Neural progenitor cell (in vitro differentiated cells): ENCODE data around the gene ATG10. TPM values are rescaled to one million over a fixed set of nuclear protein-coding genes. Genes with fewer than 3 reads are reported as not detected.

Experiments used
- DNase-seq: peaks from one replicate; pipeline ENCODE4 v3.0.0-alpha.2; 2016; ENCODE audit warnings: low spot score
- H2AFZ ChIP-seq: fragments of 200-600 bp; sonication (generic); replicated peaks from 2 replicates; pipeline ENCODE4 v1.6.1; 2016; ENCODE audit warnings: antibody characterized with exemption
- H3F3A ChIP-seq: fragments of 200-600 bp; sonication (generic); 2 replicates; pipeline ENCODE4 v1.6.1; 2016; ENCODE audit warnings: antibody characterized with exemption, low read depth
- H3K27ac ChIP-seq: fragments of 200-600 bp; sonication (generic); 2 replicates; pipeline ENCODE4 v1.5.1; 2016; ENCODE audit warnings: mild to moderate bottlenecking
- H3K27me3 ChIP-seq: fragments of 200-600 bp; sonication (generic); 2 replicates; pipeline ENCODE4 v1.6.1; 2016; ENCODE audit warnings: mild to moderate bottlenecking, moderate library complexity
- H3K36me3 ChIP-seq: fragments of 200-600 bp; sonication (generic); 2 replicates; pipeline ENCODE4 v1.5.1; 2016
- H3K4me1 ChIP-seq: fragments of 200-600 bp; sonication (generic); 2 replicates; pipeline ENCODE4 v1.6.1; 2016; ENCODE audit warnings: mixed run types
- H3K4me2 ChIP-seq: fragments of 200-600 bp; sonication (generic); 2 replicates; pipeline ENCODE4 v1.6.1; 2016
- H3K4me3 ChIP-seq: fragments of 200-600 bp; sonication (generic); 2 replicates; pipeline ENCODE4 v1.5.1; 2016
- H3K79me2 ChIP-seq: fragments of 200-600 bp; sonication (generic); 2 replicates; pipeline ENCODE4 v1.6.1; 2016; ENCODE audit warnings: low read depth
- H3K9ac ChIP-seq: fragments of 200-600 bp; sonication (generic); 2 replicates; pipeline ENCODE4 v1.6.1; 2016
- H3K9me3 ChIP-seq: fragments of 200-600 bp; sonication (generic); 2 replicates; pipeline ENCODE4 v1.5.1; 2016; ENCODE audit warnings: low read depth
- H4K20me1 ChIP-seq: fragments of 200-600 bp; sonication (generic); 2 replicates; pipeline ENCODE4 v1.6.1; 2016; ENCODE audit warnings: low read depth
- H3K27ac Mint-ChIP-seq: 3 replicates; pipeline ENCODE4 v1.8.0; 2021; ENCODE audit warnings: mixed read lengths
- H3K27me3 Mint-ChIP-seq: 2 replicates; pipeline ENCODE4 v1.8.0; 2022; ENCODE audit warnings: low read depth, mild to moderate bottlenecking, inconsistent platforms, moderate library complexity, mixed read lengths; ENCODE audit not compliant: insufficient read depth
- H3K36me3 Mint-ChIP-seq: 3 replicates; pipeline ENCODE4 v1.8.0; 2021; ENCODE audit warnings: mixed read lengths
- H3K4me1 Mint-ChIP-seq: 3 replicates; pipeline ENCODE4 v1.8.0; 2021; ENCODE audit warnings: mixed read lengths
- H3K4me3 Mint-ChIP-seq: 3 replicates; pipeline ENCODE4 v1.8.0; 2021; ENCODE audit warnings: mild to moderate bottlenecking, moderate library complexity, mixed read lengths
- H3K9me3 Mint-ChIP-seq: 3 replicates; pipeline ENCODE4 v1.8.0; 2020; ENCODE audit warnings: mixed read lengths
- EZH2 ChIP-seq: fragments of 200-600 bp; sonication (generic); IDR thresholded peaks from 2 replicates; pipeline ENCODE4 v1.6.1; 2017; ENCODE audit warnings: antibody characterized with exemption, mild to moderate bottlenecking, moderate library complexity
- EZH2phosphoT487 ChIP-seq: fragments of 200-600 bp; sonication (generic); IDR thresholded peaks from 2 replicates; pipeline ENCODE4 v1.6.1; 2017; ENCODE audit warnings: antibody characterized with exemption
- total RNA-seq: library from RNA; depleted of rRNA; stranded (reverse); fragments of >200 nt; gene quantifications from 2 replicates; pipeline ENCODE4 v1.2.3, GENCODE V29; 2015; ENCODE audit warnings: low replicate concordance
- TF ChIP-seq, protein P1 (sequence below): fragments of 200-600 bp; sonication (generic); IDR thresholded peaks from 2 replicates; pipeline ENCODE4 v1.5.1; 2017; ENCODE audit warnings: antibody characterized with exemption, mild to moderate bottlenecking

Gene ATG10
- total RNA-seq, 1 donor from 2014 or later, result 13.4 TPM

DNA sequence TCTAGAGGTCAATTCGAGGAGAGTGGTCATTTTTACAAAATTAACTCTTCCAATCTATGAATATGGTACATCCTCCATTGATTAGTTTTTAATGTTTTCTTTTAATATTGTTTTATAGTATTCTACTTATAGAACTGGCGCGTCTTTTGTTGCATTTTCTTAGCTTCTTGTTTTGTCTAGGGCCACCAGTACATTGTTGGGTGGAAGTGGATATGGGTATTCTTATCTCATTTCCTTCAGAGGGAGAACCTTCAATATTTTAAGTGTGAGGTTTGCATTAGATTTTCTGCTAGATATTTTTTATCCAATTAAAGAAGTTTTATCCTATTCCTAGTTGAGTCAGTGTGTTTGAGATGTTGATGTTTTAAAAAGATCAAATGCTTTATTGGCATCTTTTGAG, 236.5 kb downstream of the ATG10 start:
- Histone ChIP-seq H3K36me3 (no peaks in the 10 kb centered on the region), H3K9ac (no peak overlapping the region), H3K4me2 (no peak overlapping the region), H4K20me1 (no peaks in the 10 kb centered on the region), H3K79me2 (no peaks in the 10 kb centered on the region), H3K4me3 (no peak overlapping the region), H3K4me1 (no peaks in the 10 kb centered on the region), H3K9me3 (no peaks in the 10 kb centered on the region), H3K27me3 (no peaks in the 10 kb centered on the region), H3F3A (no peaks in the 10 kb centered on the region), H2AFZ (no peak overlapping the region), H3K27ac (no peak overlapping the region)
- no peaks in the 10 kb centered on the region for H3K36me3 Mint-ChIP-seq
- no peaks in the 10 kb centered on the region for H3K4me1 Mint-ChIP-seq
- no peak for DNase-seq
- H3K4me3 Mint-ChIP-seq, result no peak overlapping the region
- H3K27me3 Mint-ChIP-seq, result no peaks in the 10 kb centered on the region
- no peaks in the 10 kb centered on the region for H3K9me3 Mint-ChIP-seq
- no peak overlapping the region for H3K27ac Mint-ChIP-seq
- TF ChIP-seq EZH2, result no peak
- TF ChIP-seq EZH2phosphoT487, result no peak
- TF ChIP-seq, protein P1, sequence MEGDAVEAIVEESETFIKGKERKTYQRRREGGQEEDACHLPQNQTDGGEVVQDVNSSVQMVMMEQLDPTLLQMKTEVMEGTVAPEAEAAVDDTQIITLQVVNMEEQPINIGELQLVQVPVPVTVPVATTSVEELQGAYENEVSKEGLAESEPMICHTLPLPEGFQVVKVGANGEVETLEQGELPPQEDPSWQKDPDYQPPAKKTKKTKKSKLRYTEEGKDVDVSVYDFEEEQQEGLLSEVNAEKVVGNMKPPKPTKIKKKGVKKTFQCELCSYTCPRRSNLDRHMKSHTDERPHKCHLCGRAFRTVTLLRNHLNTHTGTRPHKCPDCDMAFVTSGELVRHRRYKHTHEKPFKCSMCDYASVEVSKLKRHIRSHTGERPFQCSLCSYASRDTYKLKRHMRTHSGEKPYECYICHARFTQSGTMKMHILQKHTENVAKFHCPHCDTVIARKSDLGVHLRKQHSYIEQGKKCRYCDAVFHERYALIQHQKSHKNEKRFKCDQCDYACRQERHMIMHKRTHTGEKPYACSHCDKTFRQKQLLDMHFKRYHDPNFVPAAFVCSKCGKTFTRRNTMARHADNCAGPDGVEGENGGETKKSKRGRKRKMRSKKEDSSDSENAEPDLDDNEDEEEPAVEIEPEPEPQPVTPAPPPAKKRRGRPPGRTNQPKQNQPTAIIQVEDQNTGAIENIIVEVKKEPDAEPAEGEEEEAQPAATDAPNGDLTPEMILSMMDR, result no peak

DNA sequence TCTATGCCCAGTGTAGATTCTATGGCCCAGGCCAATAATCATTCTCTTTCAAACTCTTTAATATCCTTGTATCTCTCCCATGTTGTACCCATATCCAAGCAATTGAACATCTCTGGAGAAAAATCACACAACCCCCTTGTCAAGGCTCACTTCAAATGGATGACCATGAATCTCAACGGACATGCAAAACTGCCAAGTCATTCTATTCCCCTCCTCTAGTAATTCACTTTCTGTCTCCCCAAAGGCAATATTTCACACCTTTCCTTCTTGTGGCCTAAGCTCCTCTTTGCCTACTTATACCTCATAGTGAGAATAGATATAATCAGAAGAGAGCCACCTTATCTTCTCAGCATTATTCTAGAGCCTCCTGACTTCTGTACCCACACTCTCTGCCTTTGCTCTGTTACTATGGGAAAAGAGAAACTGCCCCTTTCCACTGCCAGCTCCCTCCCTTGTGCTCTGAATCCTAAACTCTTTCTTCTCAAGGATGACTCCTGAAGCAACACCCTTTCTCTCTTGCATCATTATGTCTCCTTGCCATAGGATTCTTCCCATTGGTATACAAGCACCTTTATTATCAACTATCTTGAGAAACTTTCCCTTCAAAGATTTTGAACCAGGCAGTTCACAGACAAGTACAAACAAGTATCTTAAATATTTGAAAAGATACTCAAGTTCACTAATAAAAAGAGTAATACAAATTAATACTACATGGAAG, 240.2 kb downstream of the ATG10 start:
- Mint-ChIP-seq H3K36me3 (no peaks in the 10 kb centered on the region), H3K27ac (no peak overlapping the region), H3K27me3 (no peaks in the 10 kb centered on the region), H3K4me3 (no peak overlapping the region), H3K4me1 (no peaks in the 10 kb centered on the region), H3K9me3 (no peaks in the 10 kb centered on the region)
- Histone ChIP-seq H2AFZ (no peak overlapping the region), H3K4me2 (no peak overlapping the region), H3F3A (no peaks in the 10 kb centered on the region), H3K4me3 (no peak overlapping the region), H3K9ac (no peak overlapping the region), H3K27me3 (no peaks in the 10 kb centered on the region), H3K79me2 (no peaks in the 10 kb centered on the region), H3K27ac (no peak overlapping the region), H4K20me1 (no peaks in the 10 kb centered on the region), H3K9me3 (no peaks in the 10 kb centered on the region), H3K36me3 (no peaks in the 10 kb centered on the region), H3K4me1 (no peaks in the 10 kb centered on the region)
- no peak for DNase-seq
- TF ChIP-seq EZH2 (no peak), EZH2phosphoT487 (no peak)
- TF ChIP-seq, protein P1, result no peak

DNA sequence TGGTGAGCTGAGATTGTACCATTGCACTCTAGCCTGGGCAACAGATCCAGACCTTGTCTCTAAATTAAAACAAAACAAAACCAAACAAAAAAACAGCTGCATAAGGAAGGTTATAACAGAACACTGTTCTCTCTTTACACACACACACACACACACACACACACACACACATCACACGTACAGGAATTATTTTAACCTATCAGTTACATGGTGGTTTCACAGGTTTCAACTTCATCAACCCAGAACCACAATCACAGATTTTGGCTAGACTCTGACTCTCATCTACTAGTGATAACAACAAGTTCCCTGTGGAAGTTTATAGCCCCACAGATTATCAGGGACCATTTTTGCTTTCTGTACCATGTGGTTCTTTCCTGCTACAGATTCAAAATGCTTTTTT, 246.1 kb downstream of the ATG10 start:
- Mint-ChIP-seq H3K4me1 (peaks cover 3% of the 10 kb centered on the region), H3K36me3 (no peaks in the 10 kb centered on the region)
- TF ChIP-seq, protein P1, result no peak
- no peak for TF ChIP-seq EZH2
- TF ChIP-seq EZH2phosphoT487, result no peak

More for the DNA sequence above, 246.1 kb downstream of the ATG10 start:
- Histone ChIP-seq H3K9ac (no peak overlapping the region), H2AFZ (no peak overlapping the region), H3K4me1 (no peaks in the 10 kb centered on the region), H3K79me2 (no peaks in the 10 kb centered on the region), H3K27ac (no peak overlapping the region), H3K4me3 (no peak overlapping the region), H4K20me1 (no peaks in the 10 kb centered on the region), H3K9me3 (no peaks in the 10 kb centered on the region), H3K4me2 (no peak overlapping the region), H3K36me3 (no peaks in the 10 kb centered on the region), H3K27me3 (no peaks in the 10 kb centered on the region), H3F3A (no peaks in the 10 kb centered on the region)
- DNase-seq, result no peak
- H3K27me3 Mint-ChIP-seq, result no peaks in the 10 kb centered on the region
- no peak overlapping the region for H3K4me3 Mint-ChIP-seq
- H3K9me3 Mint-ChIP-seq, result no peaks in the 10 kb centered on the region
- no peak overlapping the region for H3K27ac Mint-ChIP-seq
